Stomach (tissue), 4 donors: ENCODE data around the gene CBLL1.

Experiments used
- POLR2A ChIP-seq, 4 donors: fragments of 450-650 bp; IDR thresholded peaks; one replicate each; pipeline ENCODE4 v1.6.1; 2016; ENCODE audit warnings: antibody characterized with exemption in 4 of 4, control low read depth in 2 of 4, mild to moderate bottlenecking in 1 of 4, moderate library complexity in 1 of 4
- POLR2AphosphoS5 ChIP-seq, 3 donors: sonication (generic); formaldehyde crosslinking; IDR thresholded peaks; one replicate each; pipeline ENCODE4 v1.6.1; 2016; ENCODE audit warnings: antibody characterized with exemption in 3 of 3
- TF ChIP-seq, protein P1 (sequence below), 7 experiments: fragments of 450-650 bp in 4 of 7; fragments of 200-600 bp in 3 of 7; sonication (generic) in 3 of 7; IDR thresholded peaks; one replicate each; pipeline ENCODE4 v1.5.1; 2016 to 2019; ENCODE audit warnings: antibody characterized with exemption in 7 of 7, control low read depth in 2 of 7, mild to moderate bottlenecking in 1 of 7

DNA sequence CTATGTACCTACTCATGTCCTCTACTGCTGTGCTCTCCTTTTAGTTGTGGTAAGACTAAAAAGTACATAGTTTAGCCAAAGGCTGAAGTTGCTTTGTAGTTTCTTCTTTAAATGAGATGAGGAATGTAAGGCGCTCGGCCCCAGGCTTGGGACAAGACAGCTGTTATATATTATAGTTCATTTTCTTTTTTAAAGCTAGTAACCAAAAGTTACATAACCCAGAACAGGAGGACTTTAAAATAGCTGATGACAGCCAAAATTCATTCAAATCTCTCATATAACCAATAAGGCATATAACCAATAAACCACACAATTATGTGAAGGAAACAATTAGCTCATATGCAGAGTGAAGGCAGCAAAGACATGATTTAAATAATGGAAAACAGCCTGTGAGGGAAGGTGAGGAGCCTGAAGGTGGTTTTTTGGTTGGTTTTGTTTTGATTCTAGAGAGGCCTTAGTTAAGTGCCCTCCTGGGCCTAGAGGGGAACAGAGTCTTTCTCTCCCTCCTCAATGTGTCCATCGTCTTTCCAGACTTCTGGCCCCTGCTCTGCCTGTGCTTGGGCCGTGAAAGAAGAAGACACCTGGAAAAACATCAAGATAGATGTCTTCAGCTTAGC is 47.5 kb upstream of the CBLL1 start:
- TF ChIP-seq, protein P1, sequence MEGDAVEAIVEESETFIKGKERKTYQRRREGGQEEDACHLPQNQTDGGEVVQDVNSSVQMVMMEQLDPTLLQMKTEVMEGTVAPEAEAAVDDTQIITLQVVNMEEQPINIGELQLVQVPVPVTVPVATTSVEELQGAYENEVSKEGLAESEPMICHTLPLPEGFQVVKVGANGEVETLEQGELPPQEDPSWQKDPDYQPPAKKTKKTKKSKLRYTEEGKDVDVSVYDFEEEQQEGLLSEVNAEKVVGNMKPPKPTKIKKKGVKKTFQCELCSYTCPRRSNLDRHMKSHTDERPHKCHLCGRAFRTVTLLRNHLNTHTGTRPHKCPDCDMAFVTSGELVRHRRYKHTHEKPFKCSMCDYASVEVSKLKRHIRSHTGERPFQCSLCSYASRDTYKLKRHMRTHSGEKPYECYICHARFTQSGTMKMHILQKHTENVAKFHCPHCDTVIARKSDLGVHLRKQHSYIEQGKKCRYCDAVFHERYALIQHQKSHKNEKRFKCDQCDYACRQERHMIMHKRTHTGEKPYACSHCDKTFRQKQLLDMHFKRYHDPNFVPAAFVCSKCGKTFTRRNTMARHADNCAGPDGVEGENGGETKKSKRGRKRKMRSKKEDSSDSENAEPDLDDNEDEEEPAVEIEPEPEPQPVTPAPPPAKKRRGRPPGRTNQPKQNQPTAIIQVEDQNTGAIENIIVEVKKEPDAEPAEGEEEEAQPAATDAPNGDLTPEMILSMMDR (IDR thresholded peaks at IDR 0.05), result no peak
- TF ChIP-seq POLR2AphosphoS5 (IDR thresholded peaks at IDR 0.05) (no peak), POLR2A (IDR thresholded peaks at IDR 0.05) (no peak)
